Esophagus squamous epithelium (tissue), 5 donors: Measurements from ENCODE around the gene PPP2R2C. TPM values are rescaled to one million over a fixed set of nuclear protein-coding genes. Genes with fewer than 3 reads are reported as not detected.

Source experiments
- DNase-seq: peaks from one replicate; lab custom pipeline; 2025; lab: John Stamatoyannopoulos, UW
- H3K27ac ChIP-seq, 4 donors: fragments of 200-600 bp; sonication (generic); one replicate each; pipeline ENCODE4 v1.5.1; 2016 to 2019; ENCODE audit warnings: mild to moderate bottlenecking in 1 of 4
- H3K27me3 ChIP-seq, 4 donors: fragments of 200-600 bp; sonication (generic); 1 replicate in 3 of 4; 2 replicates in 1 of 4; pipeline versions ENCODE4 v1.5.1 to v1.6.0; 2017 to 2021; ENCODE audit warnings: antibody characterized with exemption in 1 of 4
- H3K36me3 ChIP-seq, 3 donors: fragments of 200-600 bp; sonication (generic); one replicate each; pipeline ENCODE4 v1.5.1; 2016 to 2019
- H3K4me1 ChIP-seq, 3 donors: fragments of 200-600 bp; sonication (generic); one replicate each; pipeline ENCODE4 v1.5.1; 2017 to 2019
- H3K4me3 ChIP-seq, 4 donors: fragments of 200-600 bp; sonication (generic); 1 replicate in 3 of 4; 2 replicates in 1 of 4; pipeline ENCODE4 v1.5.1; 2016 to 2019; ENCODE audit warnings: mild to moderate bottlenecking in 2 of 4, moderate library complexity in 1 of 4
- H3K9me3 ChIP-seq, 3 donors: fragments of 200-600 bp; sonication (generic); one replicate each; pipeline ENCODE4 v1.5.1; 2016 to 2019
- POLR2A ChIP-seq, 4 donors: fragments of 450-650 bp; IDR thresholded peaks; one replicate each; pipeline ENCODE4 v1.6.1; 2017; ENCODE audit warnings: antibody characterized with exemption in 4 of 4, mild to moderate bottlenecking in 4 of 4, moderate library complexity in 3 of 4
- WGBS, 2 donors: methylation state at CpG; one replicate each; pipeline ENCODE4 v1.1.5; 2018; 5-methylcytosine and 5-hydroxymethylcytosine counted together
- intact Hi-C: fragments of 100-400 bp; cut with DNase I; formaldehyde crosslinking; loops from one replicate; pipeline ENCODE4 v1.15.0; 2022
- total RNA-seq, 4 donors: library from RNA; depleted of rRNA; stranded (reverse); fragments of >200 nt; gene quantifications; one replicate each; pipeline ENCODE4 v1.1.0, GENCODE V29; 2016
- TF ChIP-seq, protein P1 (sequence below), 6 experiments: fragments of 450-650 bp in 4 of 6; fragments of 200-600 bp in 2 of 6; sonication (generic) in 2 of 6; IDR thresholded peaks; one replicate each; pipeline ENCODE4 v1.5.1; 2016 to 2019; ENCODE audit warnings: antibody characterized with exemption in 6 of 6, mild to moderate bottlenecking in 4 of 6, moderate library complexity in 4 of 6
- donor health status: DM: yes; HTN: yes; CAD: no.

The PPP2R2C gene
- total RNA-seq, 4 donors from 2014 or later: 26.9 to 76.3 (median 53.7) TPM

GRCh38 chr4:6359536-6360308, 112.7 kb downstream of the PPP2R2C start:
- TF ChIP-seq, protein P1, sequence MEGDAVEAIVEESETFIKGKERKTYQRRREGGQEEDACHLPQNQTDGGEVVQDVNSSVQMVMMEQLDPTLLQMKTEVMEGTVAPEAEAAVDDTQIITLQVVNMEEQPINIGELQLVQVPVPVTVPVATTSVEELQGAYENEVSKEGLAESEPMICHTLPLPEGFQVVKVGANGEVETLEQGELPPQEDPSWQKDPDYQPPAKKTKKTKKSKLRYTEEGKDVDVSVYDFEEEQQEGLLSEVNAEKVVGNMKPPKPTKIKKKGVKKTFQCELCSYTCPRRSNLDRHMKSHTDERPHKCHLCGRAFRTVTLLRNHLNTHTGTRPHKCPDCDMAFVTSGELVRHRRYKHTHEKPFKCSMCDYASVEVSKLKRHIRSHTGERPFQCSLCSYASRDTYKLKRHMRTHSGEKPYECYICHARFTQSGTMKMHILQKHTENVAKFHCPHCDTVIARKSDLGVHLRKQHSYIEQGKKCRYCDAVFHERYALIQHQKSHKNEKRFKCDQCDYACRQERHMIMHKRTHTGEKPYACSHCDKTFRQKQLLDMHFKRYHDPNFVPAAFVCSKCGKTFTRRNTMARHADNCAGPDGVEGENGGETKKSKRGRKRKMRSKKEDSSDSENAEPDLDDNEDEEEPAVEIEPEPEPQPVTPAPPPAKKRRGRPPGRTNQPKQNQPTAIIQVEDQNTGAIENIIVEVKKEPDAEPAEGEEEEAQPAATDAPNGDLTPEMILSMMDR (IDR thresholded peaks at IDR 0.05): no peak
- no peak for TF ChIP-seq POLR2A (IDR thresholded peaks at IDR 0.05)
- peaks cover 0 to 14% (median 0%) of the 10 kb centered on the region in 3 donors for H3K36me3 ChIP-seq
- H3K27me3 ChIP-seq: peaks cover 0 to 7% (median 0%) of the 10 kb centered on the region in 4 donors
- H3K27ac ChIP-seq: no peak overlapping the region
- H3K9me3 ChIP-seq: no peaks in the 10 kb centered on the region
- no peak overlapping the region for H3K4me3 ChIP-seq
- intact Hi-C loops: no loop called here
- no peak for DNase-seq
- 61 to 69% methylated on average over 7 to 9 of the region's 11 CpGs for WGBS, 2 donors
- H3K4me1 ChIP-seq: no peaks in the 10 kb centered on the region

DNA sequence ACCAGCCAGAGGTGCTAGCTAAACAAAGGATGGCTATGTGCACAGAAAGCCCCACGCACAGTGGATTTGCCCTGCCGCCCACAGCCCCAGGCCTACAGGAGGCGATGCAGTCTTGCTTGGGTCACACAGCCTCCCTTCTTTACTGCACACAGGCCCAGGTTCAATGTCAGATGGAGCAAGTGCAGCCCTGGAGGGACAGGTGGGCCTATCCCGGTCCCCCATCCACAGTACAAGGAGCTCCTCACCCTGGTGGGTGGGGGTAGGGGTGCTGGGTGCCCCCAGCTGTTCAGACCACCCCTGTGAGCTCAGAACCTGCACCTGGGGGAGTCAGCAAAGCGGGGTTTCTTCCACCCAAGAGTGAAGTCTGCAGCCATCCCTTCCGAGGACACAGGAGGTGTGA, 114.9 kb downstream of the PPP2R2C start:
- no peak for TF ChIP-seq POLR2A (IDR thresholded peaks at IDR 0.05)
- TF ChIP-seq, protein P1 (IDR thresholded peaks at IDR 0.05): no peak
- Histone ChIP-seq H3K9me3 (no peaks in the 10 kb centered on the region), H3K4me3 (no peak overlapping the region), H3K4me1 (no peaks in the 10 kb centered on the region), H3K27me3 (peaks cover 0 to 7% (median 0%) of the 10 kb centered on the region in 4 donors), H3K27ac (no peak overlapping the region), H3K36me3 (peaks cover 0 to 7% (median 0%) of the 10 kb centered on the region in 3 donors)
- DNase-seq: no peak
- WGBS, 2 donors: no CpG with 5 or more reads among the region's 6 CpGs
- intact Hi-C loops: no loop called here

DNA sequence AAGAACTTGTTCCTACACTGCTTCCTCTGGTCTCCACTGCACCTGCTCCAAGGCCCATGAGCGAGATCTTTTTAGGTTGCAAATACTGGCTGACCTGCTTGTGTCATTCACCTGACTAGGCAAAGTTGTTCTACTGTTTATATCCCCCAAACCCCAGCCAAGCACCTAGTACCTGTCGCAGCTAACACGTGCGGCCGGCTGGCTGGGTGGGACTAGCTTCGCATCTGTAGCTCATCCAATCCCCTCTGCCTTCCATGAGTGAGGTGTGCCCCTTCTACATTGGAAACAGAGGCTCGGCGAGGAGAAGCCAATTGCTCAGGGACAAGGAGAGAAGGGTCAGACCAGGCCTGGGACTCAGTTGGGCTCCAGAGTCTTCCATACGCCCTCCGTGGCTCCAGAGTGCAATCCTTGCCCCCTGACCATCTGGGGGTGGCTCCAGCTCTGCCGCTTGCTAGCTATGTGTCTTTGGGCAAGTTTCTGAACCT, 116.3 kb downstream of the PPP2R2C start:
- TF ChIP-seq POLR2A (IDR thresholded peaks at IDR 0.05): no peak
- TF ChIP-seq, protein P1 (IDR thresholded peaks at IDR 0.05): no peak
- WGBS, 2 donors: 68 to 87% methylated on average over 8 to 10 of the region's 11 CpGs
- no peak overlapping the region for H3K4me3 ChIP-seq
- no peak overlapping the region for H3K27ac ChIP-seq
- peaks cover 0 to 7% (median 0%) of the 10 kb centered on the region in 3 donors for H3K36me3 ChIP-seq
- peaks cover 0 to 15% (median 0%) of the 10 kb centered on the region in 4 donors for H3K27me3 ChIP-seq
- no peaks in the 10 kb centered on the region for H3K9me3 ChIP-seq
- no peaks in the 10 kb centered on the region for H3K4me1 ChIP-seq
- intact Hi-C loops: no loop called here
- DNase-seq: no peak

- H3K36me3 ChIP-seq: peaks cover 0 to 7% (median 0%) of the 10 kb centered on the region in 3 donors
- peaks cover 0 to 20% (median 0%) of the 10 kb centered on the region in 4 donors for H3K27me3 ChIP-seq
- H3K4me1 ChIP-seq: no peaks in the 10 kb centered on the region
- intact Hi-C loops: no loop called here
- DNase-seq: no peak
- TF ChIP-seq, protein P1 (IDR thresholded peaks at IDR 0.05): no peak
- TF ChIP-seq POLR2A (IDR thresholded peaks at IDR 0.05): no peak
- no peaks in the 10 kb centered on the region for H3K9me3 ChIP-seq
- WGBS, 2 donors: 42 to 66% methylated on average over 2 of the region's 3 CpGs
- no peak overlapping the region for H3K27ac ChIP-seq
- H3K4me3 ChIP-seq: no peak overlapping the region
Measured at GRCh38 chr4:6355052-6355451, 117.4 kb downstream of the PPP2R2C start.

GRCh38 chr4:6354626-6355025, 117.8 kb downstream of the PPP2R2C start:
- Histone ChIP-seq H3K4me3 (no peak overlapping the region), H3K4me1 (no peaks in the 10 kb centered on the region), H3K36me3 (peaks cover 0 to 7% (median 0%) of the 10 kb centered on the region in 3 donors), H3K9me3 (no peaks in the 10 kb centered on the region), H3K27ac (no peak overlapping the region), H3K27me3 (peaks cover 0 to 20% (median 0%) of the 10 kb centered on the region in 4 donors)
- no peak for DNase-seq
- intact Hi-C loops: no loop called here
- 43 to 61% methylated on average over 5 of the region's 8 CpGs for WGBS, 2 donors
- TF ChIP-seq, protein P1 (IDR thresholded peaks at IDR 0.05): no peak
- TF ChIP-seq POLR2A (IDR thresholded peaks at IDR 0.05): no peak
